Smooth muscle cell of the umbilical artery (primary cell): ENCODE results near the gene ALG1. TPM values are rescaled to one million over a fixed set of nuclear protein-coding genes. Genes with fewer than 3 reads are reported as not detected.

ENCODE experiments used
- total RNA-seq: library from RNA; depleted of rRNA; stranded (reverse); fragments of >200 nt; gene quantifications from 2 replicates; pipeline ENCODE4 v1.2.3, GENCODE V29; 2014

The ALG1 gene
- 23.8 and 27.9 TPM in 2 replicates for total RNA-seq

GRCh38 chr16:5071681-5072333 lies at the start of gene ALG1:
Gene ALG1 (plus strand): TSS chr16:5071843. CDS start chr16:5071850, 7 bp downstream.

GRCh38 chr16:5033256-5034166 lies 38.1 kb upstream of the ALG1 start, which contains the start of gene NAGPA:
Gene NAGPA (minus strand): TSS chr16:5033935. CDS start chr16:5033914, 21 bp downstream.

GRCh38 chr16:5065813-5066212 lies 5.8 kb upstream of the ALG1 start, which contains the start of gene C16orf89:
Gene C16orf89 (minus strand): TSS chr16:5065956. CDS start chr16:5065908, 48 bp downstream.

GRCh38 chr16:5097470-5098220 lies 26.0 kb downstream of the ALG1 start, which contains the start of gene EEF2KMT:
Gene EEF2KMT (minus strand): TSS chr16:5097795. CDS start chr16:5097739, 56 bp downstream.

Other genes with a start within 250 kb of the ALG1 start
- 48.1 and 67.9 TPM in 2 replicates for gene GLYR1, start 224.6 kb upstream of the ALG1 start, total RNA-seq
- gene UBN1, start 224.4 kb upstream of the ALG1 start, total RNA-seq: 18.1 and 28.7 TPM in 2 replicates
- under 0.01 and 0.05 TPM in 2 replicates for gene PPL, start 134.7 kb upstream of the ALG1 start, total RNA-seq
- under 0.01 TPM in 1 of 2 replicates, not detected in the other for gene SEC14L5, start 113.5 kb upstream of the ALG1 start, total RNA-seq
- gene NAGPA, start 37.9 kb upstream of the ALG1 start, total RNA-seq: 18.5 and 25.8 TPM in 2 replicates
- not detected in 2 replicates for gene C16orf89, start 5.9 kb upstream of the ALG1 start, total RNA-seq
- 12.2 and 15.8 TPM in 2 replicates for gene EEF2KMT, start 26.0 kb downstream of the ALG1 start, total RNA-seq